Spleen (tissue), 7 donors: ENCODE data around the gene PAX2.

Experiments used
- CTCF ChIP-seq, 11 experiments: fragments of 200-600 bp in 7 of 11; fragments of 450-650 bp in 4 of 11; sonication (generic) in 4 of 11; IDR thresholded peaks in 8 of 11; conservative IDR thresholded peaks in 3 of 11; 1 replicate in 7 of 11; 2 replicates in 4 of 11; pipeline versions ENCODE4 v1.4.0 to v1.8.0; 2016 to 2021; ENCODE audit warnings: antibody characterized with exemption in 11 of 11, inconsistent platforms in 4 of 11, mild to moderate bottlenecking in 1 of 11
- POLR2A ChIP-seq, 3 donors: fragments of 450-650 bp; IDR thresholded peaks; one replicate each; pipeline ENCODE4 v1.5.1; 2017; ENCODE audit warnings: antibody characterized with exemption in 3 of 3, mild to moderate bottlenecking in 1 of 3
- POLR2AphosphoS5 ChIP-seq, 3 donors: sonication (generic); formaldehyde crosslinking; IDR thresholded peaks; one replicate each; pipeline ENCODE4 v1.5.1; 2017; ENCODE audit warnings: antibody characterized with exemption in 3 of 3
- donor health status: DM: no; HTN: no; CAD: no; lungs with moderate emphysema.
- donor health status: DM: no; HTN: no; CAD: no.
- donor health status: DM: no; HTN: no; CAD: no.

- TF ChIP-seq CTCF (IDR thresholded peaks at IDR 0.05 in 8 of 11, conservative IDR thresholded peaks at IDR 0.05 in 3 of 11) (no peak), POLR2A (IDR thresholded peaks at IDR 0.05) (no peak), POLR2AphosphoS5 (IDR thresholded peaks at IDR 0.05) (no peak)
Measured at GRCh38 chr10:100838986-100839385, 93.6 kb downstream of the PAX2 start.
